Measurements from ENCODE around the gene BABAM2.

Gene BABAM2

DNA sequence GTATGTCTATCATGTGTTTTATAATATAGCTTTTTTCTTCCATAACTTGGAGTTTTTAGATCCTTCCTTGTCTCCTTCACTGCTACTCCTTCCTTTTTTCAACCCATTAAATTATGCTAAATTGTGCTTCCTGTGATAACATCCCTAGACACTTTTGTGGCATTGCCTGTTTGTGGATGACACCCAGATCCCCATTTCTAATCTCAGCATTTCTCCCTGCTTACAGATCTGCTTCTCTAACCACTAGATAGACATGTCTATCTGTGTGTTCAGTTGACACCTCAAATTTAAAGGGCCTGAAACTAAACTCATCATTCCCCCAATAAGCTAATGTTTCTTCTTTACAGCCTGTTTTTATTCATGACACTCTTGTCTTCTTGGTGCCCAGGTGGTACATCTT, 244.8 kb downstream of the BABAM2 start:
- DNase-seq: no peak

DNA sequence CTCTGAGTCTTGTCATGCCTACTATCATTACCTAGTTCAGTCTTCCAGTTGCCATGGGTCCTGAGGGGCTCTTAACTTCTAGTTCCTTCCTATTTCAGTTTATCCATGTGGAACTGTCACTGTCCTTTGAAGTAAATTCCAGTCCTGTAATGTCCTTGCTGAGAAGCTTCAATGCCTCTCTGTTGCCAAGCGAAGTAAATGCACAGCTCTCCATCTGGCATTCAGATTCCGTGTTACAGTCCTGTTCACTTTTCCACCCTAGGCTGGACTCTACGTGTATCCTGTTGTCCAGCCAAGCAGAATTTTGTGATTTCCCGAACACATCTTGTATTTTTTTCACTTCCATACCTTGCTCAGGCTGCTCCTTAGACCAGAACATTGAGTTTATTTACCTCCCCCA, 245.3 kb downstream of the BABAM2 start:
- no peak for DNase-seq

DNA sequence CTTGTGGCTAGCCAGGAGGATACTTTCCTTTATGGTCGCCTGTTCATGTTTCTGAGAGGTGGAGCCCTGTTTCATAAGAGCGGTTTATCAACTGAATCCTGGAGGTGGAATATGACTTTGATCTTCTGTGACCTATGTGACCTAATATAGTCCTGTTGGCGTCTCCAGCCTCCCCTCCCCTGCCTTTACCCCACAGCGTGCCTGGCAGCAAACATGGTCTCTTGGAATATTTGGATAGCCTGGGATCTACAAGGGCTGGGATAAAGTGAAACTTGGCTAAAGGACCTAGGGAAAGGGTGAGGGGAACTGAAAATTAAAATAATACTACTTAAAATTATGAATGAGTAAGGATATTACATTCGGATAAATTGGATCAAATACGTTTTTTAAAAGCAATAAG, 246.0 kb downstream of the BABAM2 start:
- no peak for DNase-seq

DNA sequence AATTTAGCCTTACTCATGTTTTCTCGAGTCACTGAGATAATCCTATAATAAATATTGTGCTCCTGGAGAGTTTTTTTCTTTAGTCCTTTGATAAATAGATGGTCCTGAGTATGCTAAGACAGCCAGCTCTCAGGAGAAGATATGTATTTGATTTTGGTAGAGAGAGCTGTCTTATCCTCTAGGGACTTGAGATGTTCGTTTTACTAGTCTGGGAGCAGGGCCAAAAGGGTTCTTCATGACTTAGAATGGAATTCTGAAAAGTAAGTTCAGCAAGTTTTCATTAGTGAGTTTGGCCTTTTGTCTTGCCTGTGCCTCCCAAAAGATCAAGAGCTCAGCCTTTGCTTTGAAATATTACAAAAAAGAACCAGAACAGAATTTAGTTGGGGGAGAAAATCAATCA, 246.7 kb downstream of the BABAM2 start:
- no peak for DNase-seq

DNA sequence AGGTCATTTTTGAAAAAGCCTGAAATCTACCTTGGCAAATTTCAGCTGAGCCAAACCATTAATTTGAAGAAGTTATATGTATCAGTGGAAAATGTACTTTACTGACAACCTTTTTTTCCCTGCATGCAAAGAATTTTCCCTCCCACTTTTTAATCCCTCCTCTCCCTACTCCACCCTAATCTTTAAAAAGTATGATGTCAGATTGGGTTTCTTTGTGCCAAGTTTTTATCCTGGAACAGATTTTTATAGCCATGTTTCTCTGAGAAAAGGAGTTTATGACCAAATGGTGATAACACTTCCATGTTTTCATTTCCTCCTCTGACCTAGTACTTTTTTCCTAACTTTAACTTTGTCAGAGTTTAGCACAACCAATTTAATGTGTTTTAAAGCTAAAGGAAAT, 251.9 kb downstream of the BABAM2 start:
- no peak for DNase-seq

DNA sequence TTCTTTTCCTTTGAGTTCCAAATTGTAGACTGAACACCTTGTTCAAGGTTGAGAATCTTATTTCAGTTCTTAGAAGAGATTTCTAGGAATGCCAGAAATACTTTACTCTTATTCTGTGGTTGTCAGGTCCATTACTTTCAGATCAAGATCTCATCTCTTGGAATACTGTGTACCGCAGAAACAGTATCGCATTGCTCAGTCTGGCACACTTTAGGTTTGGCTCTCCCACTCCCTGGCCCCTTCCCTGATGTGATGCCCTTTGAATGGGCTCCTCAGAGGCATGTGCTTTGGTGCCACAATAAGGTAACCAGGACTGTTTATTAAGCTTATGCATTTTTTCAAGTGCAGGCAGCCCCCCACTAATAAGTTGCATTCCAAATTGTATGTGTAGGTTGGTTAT, 257.5 kb downstream of the BABAM2 start:
- DNase-seq: no peak

DNA sequence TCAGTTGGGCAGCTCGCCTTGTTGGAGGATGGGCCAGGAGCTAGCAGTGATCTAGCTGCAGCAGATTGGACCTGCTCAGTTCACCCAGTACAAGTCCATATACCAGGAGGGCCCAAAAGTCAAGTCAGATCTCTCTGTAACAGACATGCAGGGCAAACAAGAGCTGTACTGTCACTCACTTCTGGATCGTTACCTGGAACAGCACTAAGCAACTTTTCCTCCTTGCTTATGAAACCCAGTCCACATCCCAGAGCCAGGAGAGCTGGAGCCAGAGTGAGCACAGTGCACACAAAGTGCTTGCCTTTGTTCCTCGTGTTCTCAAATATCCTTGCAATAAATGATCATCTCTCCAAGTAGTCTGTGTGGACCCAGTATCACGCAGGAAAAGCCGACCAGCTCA, 258.0 kb downstream of the BABAM2 start:
- DNase-seq: no peak

DNA sequence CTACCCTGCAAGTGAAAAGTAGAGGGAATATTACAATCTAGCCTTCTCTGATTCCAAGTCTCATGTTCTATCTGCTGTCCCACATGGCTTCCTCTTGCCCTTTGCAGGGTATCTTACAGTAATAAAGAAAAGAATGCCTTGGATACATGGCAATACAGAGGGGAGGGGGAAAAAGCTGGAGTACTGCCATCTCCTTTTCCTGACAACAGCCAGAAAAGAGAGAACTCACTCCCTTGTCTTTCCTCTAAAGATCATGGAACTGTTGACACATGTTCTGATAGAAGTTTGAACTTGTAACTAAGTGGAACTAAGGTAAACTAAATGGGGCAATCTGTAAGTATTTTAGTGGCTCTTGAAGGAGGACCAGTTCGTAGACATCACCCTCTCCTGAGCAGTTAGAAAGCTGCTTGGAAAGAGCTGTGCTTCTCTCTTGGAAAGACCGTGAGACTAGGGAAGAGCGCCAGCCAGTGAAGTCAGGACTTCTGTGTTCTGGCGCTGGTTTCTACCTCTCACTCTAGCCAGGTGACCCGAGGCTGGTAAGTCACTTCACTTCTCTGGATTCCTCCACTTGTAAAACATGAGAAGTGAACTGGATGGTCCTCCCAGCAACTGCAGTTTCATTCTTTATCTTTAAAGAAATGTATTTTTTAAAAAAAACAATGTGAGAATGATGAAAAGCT, 259.8 kb downstream of the BABAM2 start:
- DNase-seq: no peak

DNA sequence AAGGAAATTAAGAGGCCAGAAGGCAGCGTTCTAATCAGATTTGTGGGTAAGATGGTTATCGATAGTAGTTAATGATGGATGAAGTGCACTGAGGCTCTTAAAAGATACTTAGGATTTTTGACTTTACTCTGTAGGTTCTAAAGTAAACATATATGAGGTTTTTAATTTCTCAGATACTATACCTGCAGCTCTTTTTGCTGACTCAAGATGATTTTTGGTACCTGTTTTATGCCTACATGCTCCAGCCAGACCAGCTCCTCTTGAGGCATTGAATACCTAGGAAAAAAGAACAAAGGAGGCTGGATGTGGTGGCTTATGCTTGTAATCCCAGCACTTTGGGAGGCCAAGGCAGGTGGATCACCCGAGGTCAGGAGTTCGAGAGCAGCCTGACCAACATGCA, 260.5 kb downstream of the BABAM2 start:
- DNase-seq: no peak

DNA sequence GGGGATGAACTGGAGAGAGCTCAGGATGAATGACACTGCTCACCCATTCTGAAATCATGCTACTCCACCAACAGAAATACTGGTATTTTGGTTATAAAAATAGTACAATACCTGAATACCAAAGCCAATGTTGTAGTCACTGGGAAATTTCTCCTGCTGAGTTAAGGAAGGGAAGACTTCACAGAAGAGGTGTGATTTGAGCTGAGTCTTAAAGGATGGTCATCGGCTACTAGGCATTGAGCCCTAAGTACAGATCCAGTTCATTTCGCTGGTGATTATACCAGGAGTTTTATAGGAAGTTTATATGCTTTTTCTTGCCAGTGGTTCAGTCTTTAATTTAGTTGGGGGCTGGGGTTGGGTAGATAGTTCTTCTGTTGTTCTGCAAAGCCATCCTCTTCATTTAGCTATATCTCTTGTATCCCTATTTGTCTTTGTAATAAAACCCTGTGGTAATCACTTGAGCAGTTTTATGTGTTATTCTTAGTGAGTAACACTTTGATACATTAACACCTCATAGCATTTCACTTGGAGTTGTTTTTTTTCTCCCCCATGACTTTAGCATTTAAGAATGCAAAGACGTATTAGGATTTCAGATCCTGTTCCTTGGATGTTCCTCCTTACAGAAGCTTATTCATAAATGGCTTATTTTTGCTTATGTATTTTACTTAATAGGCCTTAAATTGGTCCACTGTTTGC, 262.2 kb downstream of the BABAM2 start:
- no peak for DNase-seq

DNA sequence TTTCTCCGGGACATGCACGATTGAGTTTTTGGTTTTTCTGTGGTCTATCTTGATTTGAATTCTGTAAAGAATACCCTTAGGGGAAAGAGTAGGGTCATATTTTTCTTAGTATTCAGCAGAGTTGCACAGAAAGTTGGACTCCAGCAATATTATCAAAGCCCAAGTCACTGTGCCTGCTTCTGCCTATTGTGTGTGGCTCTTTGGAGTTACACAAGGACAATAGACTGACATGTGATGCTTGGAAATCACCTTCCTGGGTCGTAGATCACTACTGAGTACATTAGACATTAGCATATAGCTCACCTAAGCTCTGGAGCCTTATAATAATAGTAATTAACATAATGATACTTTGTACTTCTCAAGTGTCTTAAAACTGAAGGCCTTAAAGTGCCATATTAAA, 263.3 kb downstream of the BABAM2 start:
- no peak for DNase-seq

DNA sequence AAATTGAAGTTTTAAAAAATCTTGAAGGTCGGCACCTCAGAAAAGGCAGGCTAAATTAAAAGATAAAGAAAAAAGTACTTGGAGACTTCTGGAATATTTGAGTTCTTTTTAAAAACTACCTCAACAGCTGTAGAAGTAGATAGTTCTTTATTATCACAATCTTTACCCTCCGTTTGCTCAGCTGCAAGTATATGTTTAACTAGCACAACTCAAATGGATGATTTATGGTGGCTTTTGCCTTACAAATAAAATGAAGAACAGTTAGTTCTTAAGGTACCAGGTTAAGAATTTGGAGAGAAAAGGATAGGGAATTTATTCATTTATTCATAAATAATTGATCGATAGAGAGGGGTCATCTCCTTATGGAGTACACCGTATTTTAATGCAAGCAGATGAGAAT, 264.6 kb downstream of the BABAM2 start:
- no peak for DNase-seq

DNA sequence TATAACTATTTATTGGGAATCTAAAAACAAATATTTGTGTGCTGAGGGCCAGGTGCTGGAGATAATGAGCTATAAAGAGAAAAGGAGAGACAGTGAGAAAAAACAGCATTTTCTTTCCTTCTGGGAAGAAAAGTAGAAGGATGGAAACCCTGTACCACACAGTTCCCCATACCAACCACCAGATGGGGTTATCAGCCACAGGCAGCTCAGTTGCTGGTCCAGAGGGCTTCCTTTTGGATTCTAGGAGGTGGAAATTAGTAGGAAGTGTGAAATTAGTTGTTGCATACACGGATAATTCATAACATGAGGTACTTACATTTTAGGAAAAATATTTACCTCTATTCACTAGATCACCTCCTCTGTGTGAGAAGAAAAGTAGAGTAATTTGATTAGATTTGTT, 265.1 kb downstream of the BABAM2 start:
- no peak for DNase-seq

DNA sequence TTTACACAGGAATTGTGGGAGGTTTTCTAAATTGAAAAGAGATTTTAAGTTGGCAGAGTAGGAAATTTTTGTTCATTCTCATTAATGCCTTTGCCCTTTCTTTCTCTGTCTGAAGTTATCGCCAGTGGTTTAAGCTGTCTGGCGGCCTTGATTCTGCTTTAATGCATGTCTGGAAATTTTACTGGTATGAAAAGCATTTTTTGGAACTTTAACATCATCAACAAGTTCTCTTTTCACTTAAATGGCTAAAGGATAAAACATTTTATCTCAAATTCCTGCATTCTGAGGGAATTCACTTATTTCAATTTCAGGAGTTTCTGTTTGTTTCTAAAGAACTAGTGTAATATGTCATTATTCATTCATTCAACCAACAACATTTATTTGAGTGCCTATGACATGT, 268.3 kb downstream of the BABAM2 start:
- DNase-seq: no peak

DNA sequence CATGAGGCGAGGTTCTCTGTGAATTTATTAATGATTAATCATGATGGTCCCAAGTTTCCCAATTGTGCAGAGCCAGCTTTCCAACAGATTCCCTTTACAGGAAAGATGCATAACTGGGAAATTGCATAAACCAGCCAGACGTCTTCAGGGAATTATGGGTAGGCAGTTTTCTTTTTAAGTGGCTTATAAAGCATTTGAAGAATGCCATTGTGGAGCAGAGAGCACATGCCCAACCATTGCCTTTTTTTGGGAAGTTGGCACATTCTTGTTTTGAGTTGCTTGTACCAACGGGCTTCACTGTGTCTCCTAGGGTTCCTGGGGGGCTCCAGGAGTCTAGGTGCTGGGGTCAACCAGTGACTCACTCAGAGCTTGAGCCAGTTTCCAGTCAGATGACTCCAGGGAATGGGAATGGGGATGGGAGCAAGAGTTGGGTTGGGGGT, 270.5 kb downstream of the BABAM2 start:
- no peak for DNase-seq

DNA sequence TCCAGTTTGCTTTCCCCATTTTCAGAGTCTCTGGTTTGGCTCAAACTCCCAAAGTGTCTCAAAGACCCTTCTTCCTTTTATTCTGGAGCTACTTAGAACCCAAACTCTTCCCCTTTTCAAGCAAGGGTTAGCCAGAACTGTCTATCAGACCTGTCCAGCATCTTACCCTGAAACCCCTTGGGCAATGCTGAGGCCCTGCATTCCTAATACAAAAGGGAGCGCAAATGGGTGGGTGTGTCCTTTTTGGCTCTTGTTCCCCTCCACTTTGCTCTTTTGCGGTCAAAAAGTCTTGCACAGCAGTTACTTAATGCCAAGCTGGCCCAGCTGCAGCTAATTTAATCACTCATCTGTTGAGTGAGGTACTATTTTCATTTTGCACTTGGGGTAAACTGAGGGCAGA, 270.9 kb downstream of the BABAM2 start:
- DNase-seq: no peak

DNA sequence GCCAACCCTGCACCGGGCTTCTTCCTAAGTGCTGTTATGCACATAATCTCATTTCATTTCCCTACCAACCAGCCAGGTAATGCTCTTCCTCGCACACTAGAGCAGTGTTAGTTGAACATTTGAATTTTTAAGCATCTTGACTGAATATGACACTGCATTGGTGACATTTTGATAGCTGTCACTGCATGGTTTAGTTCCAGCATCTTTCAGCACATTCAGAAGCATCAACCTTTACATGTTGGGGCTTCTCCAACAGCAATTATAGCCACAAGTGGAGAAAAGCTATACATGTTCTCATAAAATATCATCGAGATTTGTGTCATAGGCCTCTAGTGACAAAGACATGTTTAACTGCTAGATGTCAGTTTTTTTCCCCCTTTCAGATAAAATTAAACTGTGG, 272.0 kb downstream of the BABAM2 start:
- DNase-seq: no peak

DNA sequence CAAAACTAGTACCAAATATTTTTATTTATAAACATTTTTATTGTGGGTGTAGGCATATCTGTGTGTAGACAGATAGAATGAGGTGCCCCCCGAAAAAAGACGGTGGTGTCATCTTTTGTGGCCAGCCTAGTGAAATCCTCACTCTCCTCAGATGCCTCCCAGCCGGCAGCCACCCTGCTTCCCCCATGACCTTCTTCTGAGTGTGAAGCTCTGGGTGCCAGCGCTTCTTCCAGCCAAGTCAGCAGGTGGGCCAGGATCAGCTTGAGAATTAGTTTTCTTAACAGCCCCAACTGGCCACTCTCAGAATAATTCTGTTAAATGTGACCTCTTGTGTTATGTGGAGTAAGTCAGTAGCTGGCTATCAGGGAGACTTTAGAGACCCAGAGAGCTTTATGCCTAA, 272.5 kb downstream of the BABAM2 start:
- no peak for DNase-seq

DNA sequence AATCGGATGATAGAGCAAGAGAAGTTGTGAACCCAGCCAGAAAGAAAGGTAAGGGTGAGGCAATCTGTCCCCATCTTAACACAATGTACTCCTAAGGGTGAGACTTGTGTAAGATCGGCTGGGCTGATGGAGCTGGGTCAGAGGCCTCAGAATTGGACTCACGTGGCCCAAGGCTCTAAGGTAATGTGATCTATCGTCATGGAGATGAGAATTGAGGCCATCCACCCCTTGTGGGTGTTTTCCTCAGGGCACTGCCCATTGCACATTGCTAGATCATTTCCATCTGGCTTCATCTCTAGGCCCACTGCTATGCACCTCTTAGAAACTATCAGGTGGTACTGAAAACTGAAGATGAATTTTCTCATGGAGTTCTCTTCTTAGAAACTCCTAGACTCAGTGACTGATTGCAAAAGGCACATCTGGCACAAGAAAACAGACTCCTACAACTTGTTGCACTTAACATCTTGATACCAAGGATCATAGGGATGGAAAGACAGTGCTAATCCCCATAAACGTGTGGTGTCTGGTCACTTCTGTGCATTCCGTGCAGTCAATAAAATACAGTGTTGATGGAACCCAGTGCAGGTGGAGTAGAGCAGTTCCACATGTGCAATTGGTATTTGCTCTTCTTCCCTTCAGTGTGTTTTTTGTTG, 273.2 kb downstream of the BABAM2 start:
- DNase-seq: no peak

DNA sequence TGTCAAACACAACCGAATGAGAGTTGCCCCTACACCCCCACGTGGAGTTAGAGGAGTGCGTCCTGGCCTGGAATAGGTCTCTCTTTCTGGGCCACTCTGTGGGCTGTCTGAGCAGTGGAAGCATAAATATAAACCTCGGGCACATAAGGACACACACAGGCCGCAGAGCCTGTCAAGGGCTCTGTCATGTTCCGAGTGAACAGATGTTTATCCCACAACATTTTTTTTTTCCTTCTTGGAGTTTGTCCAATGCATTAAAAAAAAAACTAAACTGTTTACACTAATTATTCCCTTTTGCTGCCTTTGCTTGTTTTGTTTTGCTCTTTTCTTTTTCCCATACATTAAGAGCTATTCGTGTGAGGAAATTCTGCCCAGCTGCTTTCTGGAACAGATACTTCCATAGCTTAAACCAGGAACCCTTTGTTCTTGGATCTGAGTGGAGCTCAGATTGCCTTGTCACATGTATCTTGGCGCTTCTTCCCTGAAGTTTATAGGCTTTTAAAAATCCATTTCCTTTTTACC, 273.8 kb downstream of the BABAM2 start:
- DNase-seq: no peak

DNA sequence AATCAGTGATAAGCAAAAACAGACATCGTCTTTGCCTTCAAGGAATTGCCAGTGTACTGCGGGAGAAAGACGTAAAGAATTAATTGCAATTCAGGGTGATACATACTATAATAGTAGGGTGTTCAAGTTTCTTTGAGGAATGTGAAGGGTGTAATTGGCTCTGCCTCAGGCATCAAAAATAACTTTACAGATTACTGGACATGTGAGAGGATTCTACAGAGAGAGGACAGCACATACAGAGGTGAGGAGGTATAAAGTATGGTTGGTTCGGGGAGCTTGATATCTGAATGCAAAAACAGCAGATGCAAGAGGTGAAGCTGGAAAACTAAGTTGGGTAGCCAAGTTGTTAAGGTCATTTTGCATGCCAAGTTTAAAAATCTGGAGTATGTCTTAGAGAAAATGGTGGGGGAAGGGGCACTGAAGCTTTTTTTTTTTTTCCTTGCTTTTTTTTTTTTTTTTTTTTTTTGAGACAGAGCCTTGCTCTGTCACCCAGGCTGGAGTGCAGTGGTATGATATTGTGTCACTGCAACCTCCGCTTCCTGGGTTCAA, 274.6 kb downstream of the BABAM2 start:
- no peak for DNase-seq

DNA sequence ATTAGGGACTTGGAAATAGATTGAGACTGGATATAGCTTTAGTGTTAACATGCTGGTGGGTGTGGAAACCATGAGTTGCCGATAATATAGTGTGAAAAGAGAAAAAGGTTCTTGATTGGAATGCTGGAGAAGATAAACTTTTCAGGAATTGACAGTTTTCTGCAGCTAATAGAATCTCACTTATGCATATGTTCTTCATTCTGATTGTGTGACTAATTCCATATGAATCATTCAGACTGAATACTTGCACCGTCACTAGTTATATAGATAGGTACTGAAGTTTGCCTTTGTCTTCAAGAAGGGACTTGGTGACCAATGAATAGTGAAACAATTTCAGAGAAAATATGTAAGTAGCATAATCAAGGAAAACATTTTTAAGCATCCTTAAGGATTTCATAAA, 276.4 kb downstream of the BABAM2 start:
- no peak for DNase-seq

DNA sequence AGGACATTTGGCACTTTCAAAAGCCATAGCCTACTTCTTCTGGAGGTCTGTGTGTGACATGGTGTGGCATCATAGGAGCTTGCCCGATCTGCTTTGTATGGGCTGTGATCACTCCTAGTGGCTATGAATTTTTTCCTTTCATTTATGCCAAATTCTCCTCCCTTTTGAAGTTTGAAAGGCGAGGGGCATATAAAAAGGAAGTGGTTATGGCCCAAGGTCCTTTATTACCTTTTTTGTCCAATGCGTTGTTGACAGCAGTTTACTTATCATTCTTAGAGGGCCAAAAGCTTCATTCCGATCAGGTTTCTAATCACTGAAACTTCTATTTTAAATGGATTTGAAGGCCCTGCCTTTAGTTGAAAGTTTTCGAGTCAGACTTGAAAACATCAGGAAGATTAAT, 277.8 kb downstream of the BABAM2 start:
- DNase-seq: no peak

DNA sequence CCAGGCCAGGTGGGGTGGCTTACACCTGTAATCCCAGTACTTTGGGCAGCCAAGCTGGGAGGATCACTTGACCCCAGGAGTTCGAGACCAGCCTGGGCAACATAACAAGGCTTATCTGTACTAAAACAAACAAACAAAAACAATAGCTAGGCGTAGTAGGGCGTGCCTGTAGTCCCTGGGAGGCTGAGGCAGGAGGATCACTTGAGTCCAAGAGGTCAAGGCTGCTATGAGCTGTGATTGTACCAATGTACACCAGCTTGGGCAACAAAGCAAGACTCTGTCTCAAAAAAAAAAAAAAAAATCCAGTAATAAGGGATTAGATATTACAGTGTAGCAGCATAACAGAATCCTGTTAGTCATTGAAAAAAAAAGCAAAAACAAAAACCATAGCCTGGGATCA, 279.0 kb downstream of the BABAM2 start:
- DNase-seq: no peak

Data from activated gamma-delta T cell (primary cell).